ENCODE measurements around the gene ZC3H12A. TPM values are rescaled to one million over a fixed set of nuclear protein-coding genes. Genes with fewer than 3 reads are reported as not detected.

ZC3H12A gene
- 0.41 TPM for total RNA-seq

DNA sequence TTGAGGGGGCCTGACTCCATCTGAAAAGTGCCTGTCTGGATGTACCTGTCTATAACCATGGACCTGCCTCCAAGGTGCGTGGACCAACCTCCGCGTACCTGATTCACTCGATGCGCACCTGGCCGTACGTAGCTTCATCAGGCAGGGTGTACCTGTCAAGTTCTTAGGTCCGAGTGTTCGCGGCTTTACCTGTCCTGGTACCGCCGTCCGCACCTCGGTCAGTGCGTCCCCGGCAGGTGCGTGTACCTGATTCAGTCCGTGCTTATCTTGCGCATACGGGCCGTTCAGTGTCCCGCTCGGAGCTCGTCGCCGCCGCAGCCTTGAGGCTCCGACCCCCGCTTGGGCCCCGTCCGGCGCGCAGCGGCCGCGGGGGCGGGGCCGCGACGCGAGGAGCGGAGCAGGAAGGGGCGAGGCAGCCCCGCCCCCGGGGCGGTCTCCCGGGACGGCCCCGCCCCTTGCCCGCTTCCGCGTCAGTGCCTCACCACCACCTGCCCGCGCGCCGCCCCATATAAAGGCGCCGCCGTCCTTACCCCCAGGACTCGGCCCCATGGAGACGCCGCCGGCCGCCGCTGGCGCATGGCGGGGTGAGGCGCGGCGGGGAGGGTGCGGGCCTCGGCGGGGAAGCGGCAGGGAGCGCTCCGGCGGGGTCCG is at the start of gene ZC3H12A:
Gene ZC3H12A, plus strand, starts transcription at position 535 of the 651 bp plus-strand sequence. CDS start 917 bp downstream, outside the sequence.
- FAIRE-seq (no peak), DNase-seq (ENCODE audit: low spot score in 2 of 2) (peak; percentile 98 to 100)

DNA sequence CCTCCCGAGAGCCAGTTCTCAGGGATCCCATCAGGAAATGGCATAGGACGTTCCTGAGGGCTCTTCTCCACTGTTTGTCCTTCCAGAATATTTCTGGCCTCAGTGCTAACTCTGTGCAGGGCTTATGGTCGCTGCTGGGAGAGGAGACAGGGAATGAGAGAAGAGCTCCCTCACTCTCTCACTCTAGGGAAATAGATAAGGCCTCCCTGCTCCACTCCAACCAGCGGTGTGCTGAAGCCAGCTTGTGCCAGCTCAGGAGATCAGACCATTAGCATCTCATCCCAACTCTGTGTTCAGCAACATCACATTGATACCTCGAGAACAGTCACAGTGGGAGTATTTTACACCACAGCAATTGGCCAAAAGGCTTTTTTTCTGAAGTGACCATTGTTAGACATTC is 49.2 kb upstream of the ZC3H12A start:
- DNase-seq (ENCODE audit: low spot score in 2 of 2) = no peak
- no peak for FAIRE-seq

DNA sequence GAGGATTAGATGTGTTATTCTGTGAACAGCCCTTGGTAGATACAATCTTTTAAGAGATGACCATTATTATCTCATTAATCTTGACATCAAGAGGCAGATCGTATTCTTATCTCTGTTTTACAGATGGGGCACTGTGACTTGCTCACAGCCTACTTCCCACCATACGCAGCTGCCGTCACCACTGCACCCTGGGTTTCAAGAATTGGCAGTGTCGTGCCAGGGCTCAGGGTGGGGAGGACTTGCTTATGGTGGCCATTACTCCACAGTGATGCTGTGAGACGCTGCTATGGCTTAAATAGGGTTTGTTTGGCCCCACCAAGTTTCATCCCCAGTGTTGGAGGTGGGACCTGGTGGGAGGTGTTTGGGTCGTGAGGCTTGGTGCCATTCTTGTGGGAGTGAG is 45.4 kb upstream of the ZC3H12A start:
- FAIRE-seq (no peak), DNase-seq (ENCODE audit: low spot score in 2 of 2) (no peak)

DNA sequence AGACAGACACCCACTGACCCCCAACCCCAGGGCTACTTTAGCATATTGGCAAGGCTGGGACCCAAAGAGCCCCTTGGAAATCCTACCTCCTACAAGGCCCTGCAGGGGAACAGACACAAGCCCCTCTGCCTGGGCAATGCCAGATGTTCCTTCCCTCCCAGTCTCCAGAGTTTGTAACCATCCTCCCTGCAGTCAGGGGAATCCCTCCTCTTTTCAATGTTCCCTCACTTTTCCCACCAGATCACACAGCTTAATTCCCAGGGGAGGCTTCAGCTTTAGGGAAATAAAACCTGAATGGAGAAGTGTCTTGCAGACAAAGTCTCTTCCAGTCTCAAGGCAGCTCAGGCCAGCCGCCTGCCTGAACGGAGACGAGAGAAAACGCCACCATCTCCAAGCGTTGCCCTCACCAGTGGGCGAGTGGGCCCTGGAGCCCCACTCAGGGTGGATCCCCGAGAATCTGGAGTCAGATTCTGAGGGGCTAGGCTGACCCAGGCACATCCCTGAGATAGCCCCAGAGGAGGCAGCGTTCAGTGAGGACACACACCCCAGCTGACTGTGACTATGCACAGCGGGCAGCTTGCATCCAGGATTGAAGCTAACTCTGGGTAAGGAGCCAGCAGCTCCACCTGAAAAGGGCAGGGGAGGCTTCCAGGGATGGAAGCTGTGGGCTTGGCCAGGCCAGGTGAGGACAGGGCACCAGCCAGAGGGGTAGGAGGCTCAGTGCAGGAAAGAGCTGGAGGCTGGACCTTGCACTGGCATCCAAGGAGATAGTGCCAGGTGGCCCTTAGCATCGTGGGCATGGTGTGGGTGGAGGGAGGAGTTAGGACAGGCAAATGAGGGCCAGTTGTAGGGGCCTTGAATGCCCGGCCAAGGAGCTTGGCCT is 44.0 kb upstream of the ZC3H12A start:
- no peak for DNase-seq (ENCODE audit: low spot score in 2 of 2)
- FAIRE-seq = no peak

DNA sequence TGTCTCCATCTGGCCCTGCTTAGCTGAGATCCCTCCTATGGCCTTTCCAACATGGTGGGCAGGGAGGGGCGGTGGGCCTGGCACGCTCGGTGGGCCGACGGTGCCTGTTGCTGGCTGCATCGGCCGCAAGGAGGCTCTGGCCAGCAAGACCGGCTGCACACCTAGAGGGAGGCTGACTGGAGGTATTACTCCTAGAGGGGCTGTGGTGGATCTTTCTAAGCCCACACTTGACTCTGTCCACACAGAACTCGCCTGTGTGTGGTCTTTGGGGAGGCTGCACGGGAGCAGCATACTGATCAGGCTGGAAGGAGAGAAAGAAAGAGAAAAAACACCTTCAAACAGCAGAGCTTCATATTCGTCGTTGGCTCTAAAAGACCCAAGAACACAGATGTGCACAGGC is 41.7 kb upstream of the ZC3H12A start:
- no peak for FAIRE-seq
- no peak for DNase-seq (ENCODE audit: low spot score in 2 of 2)

DNA sequence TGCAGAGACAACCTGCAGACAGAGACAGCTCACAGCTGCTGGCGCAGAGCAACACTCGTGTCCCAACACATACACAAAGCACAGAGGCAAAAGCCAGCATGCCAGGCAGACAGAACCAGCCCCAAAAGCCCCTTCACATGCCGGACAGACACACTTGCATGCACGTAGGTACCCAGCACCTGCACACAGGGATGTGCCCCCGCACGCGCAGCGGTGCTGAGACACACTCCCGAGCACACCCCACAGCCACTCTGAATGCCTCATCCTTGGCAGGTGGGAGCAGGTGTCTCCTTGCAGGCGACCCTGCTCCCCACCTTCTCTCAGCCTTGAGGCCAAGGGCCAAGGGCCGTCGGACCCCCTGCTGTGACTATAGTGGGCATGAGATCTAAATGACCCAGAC is 41.2 kb upstream of the ZC3H12A start:
- DNase-seq (ENCODE audit: low spot score in 2 of 2) = no peak

DNA sequence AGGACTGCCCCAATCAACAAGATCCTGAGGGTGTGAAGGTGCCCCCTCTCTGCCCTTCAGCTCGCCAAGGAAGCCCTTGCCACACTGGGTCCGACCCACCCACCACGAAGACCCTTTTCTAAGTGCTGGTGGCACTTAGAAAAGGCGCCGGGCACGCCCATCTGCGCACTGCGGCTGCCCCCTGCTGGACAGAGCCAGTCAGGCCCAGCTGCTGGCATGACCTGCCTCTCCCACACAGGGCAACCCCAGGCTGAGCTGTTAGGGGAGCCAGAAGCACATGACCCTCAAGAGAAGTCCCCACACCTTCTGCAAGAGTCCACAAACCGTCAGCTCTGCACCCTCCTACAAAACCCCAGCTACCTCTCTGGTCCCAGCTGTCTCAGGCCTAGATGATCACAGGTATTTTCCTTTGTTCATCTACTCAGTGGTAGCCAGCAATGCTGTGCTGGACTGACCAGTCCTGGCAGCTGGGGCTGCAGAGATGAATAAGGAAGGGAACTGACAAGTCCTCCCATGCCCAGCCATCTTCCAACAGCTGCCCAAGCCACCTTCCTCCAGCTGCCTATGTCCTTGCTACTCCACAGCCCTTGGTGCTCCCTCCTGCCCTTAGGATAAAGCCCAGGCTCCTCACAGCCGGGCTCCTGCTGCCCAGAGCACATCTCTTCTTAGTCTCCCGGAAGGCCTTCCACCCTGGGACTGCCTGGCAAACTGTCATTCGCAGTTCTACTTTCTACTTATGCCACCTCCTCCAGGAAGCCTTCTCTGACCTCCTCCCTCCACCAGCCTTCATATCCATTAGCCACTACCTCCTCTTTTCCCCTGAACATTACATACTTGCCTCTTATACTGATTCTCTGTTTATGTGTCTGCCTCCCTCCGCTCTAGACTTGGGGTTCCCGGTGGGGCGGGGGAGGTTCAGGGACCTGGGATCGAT is 39.8 kb upstream of the ZC3H12A start:
- DNase-seq (ENCODE audit: low spot score in 2 of 2) (peak; percentile 72 to 87), FAIRE-seq (no peak)

More for the DNA sequence above, 41.2 kb upstream of the ZC3H12A start:
- FAIRE-seq = no peak

DNA sequence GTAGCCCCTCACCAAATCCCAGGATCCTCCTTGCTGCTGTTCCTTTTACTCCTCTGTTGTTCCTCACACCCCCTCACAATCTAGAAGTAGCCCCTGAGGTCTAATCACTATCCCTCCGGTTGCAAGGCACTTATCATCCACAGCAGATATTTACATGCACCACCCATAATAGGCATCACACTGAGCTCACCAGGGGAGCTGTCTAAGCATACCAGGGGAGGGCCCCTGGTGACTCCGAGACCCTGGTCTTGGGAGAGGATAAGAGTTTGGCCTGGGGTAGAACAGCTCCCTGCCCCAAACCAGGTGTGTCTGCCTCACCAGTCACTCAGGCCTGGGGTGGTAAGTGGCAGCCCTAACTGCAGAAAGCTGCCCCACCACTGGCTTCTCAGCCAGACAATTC is 37.3 kb upstream of the ZC3H12A start:
- FAIRE-seq = no peak
- DNase-seq (ENCODE audit: low spot score in 2 of 2) = no peak

DNA sequence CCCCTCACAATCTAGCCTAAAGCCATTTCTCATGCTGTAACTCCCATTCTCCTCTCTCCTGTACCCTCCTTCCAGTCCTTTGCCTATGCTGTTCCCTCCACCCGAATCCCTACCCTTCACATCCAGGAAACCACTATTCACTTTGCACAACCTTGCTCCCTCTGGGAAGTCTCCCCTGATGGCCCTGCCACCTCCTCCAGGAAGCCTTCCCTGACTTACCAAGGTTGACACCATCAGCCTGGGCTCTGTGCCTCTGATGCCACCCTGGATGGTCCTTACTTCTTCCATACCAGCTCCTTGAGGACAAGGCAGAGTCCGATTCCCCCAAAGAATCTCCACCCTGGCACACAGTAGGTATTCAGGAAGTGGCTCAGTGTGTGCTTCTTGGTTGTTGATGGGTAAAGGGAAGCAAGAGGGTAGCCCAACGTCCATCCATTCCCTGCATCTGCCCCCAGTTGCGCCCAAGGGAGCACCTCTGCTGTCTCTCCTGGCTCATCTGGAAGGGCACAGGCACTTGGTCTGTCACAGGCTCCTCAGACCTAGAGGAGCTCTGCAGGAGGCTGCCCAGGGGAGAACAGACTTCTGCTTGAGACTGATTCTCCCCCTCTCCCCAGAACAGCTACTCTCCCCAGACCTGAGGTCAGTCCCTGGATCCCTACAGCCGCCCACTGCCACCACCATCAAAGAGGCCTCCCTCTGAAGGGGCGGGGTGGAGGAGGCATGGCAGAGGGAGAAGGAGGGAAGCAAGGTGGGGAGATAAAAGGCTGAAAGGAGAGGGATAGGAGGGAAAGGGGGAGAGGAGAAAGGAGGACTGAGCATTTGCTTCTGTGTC is 36.1 kb upstream of the ZC3H12A start:
- FAIRE-seq (no peak), DNase-seq (ENCODE audit: low spot score in 2 of 2) (no peak)

DNA sequence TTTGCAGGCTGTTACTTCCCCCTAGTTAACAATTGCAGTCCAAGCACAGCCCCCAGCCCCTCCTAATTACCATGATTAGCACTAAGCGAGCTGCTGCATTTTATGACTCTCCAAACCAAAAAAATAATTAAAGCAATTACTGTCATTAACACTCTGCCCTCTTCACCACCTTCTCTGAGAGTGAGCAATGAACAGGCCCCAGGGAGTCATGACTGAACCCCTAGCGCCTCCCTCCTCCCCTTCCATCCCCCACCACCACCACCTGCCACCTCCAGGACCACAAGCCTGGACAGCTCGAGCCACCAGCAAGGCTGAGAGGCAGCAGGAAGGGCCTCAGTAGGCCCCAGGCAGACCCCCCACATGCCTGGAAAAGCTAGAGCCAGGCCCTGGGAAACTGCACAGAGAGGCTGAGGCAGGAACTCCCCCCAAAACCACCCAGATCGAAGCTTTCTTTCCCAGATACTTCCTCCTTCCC is 35.5 kb upstream of the ZC3H12A start:
- DNase-seq (ENCODE audit: low spot score in 2 of 2) (no peak), FAIRE-seq (no peak)

DNA sequence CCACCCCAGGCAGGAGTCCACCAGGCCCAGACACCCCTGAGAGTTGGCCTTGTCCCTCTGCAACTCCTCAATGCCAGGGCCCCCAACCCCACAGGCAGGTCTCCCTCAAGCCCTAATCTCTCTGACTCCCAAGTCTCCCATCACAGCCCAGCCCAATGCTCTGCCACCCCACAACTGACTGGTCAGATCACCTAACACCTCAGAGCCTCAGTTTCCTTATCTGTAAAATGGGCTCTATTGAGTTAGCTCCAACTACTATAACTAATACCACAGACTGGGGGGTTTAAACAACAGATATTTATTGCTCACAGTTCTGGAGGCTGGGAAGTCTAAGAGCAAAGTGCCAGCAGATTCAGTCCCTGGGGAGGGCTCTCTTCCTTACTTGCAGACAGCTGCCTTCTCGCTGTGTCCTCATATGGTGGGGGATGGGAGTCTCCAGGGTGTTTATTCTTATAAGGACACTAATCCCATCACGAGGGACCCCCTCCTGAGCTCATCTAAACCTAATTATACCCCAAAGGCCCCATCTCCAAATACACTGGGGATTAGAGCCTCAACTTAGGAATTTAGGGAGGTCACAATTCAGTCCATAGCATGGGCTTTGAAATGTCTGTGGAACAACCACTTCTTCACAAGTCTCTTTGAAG is 34.9 kb upstream of the ZC3H12A start:
- no peak for DNase-seq (ENCODE audit: low spot score in 2 of 2)
- FAIRE-seq = no peak

DNA sequence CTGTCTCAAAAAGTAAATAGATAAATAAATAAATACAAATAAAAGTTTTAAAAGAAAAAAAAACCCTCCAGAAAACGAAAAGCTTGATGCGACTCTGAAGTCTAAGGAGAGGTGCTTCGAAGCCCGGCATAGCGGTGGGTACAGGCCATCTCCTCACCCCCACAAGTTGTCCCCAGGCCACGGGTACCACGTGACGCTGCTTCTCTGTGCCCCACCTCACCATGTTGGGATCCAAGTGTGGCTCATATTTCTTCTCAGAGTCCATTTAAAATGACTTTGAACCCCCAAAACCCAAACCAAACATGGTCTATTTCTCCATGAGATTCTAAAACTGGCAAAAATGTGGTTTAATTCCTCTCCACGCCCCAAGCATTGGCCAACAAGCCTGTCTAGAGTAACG is 32.9 kb upstream of the ZC3H12A start:
- FAIRE-seq (no peak), DNase-seq (ENCODE audit: low spot score in 2 of 2) (no peak)

DNA sequence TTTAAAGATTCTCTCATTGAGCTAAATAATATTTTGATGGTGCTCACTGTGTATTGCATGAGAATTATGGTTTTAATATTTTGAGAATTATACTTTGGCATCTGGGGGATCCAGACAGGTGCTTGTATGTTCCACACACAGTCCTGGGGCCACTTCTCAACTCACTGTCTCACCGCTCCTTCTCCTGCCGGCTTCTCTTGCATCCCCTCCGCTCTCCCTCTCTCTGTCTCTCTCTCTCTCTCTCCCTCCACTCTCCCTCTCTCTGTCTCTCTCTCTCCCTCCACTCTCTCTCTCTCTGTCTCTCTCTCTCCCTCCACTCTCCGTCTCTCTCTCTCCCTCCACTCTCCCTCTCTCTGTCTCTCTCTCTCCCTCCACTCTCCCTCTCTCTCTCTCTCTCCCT is 32.2 kb upstream of the ZC3H12A start:
- DNase-seq (ENCODE audit: low spot score in 2 of 2) (no peak), FAIRE-seq (no peak)

DNA sequence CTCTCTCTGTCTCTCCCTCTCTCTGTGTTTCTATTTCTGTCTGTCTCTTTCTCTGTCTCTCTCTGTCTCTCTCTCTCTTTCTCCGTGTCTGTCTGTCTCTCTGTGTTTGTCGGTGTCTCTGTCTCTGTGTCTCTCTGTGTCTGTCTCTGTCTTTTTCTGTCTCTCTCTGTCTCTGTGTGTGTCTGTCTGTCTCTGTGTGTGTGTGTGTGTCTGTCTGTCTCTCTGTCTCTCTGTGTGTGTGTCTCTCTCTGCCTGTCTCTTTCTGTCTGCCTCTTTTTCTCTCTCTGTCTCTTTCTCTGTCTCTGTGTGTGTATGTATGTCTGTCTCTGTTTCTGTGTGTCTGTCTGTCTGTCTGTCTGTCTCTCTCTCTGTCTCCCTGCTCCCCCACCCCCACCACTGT is 31.7 kb upstream of the ZC3H12A start:
- DNase-seq (ENCODE audit: low spot score in 2 of 2) (no peak), FAIRE-seq (no peak)

DNA sequence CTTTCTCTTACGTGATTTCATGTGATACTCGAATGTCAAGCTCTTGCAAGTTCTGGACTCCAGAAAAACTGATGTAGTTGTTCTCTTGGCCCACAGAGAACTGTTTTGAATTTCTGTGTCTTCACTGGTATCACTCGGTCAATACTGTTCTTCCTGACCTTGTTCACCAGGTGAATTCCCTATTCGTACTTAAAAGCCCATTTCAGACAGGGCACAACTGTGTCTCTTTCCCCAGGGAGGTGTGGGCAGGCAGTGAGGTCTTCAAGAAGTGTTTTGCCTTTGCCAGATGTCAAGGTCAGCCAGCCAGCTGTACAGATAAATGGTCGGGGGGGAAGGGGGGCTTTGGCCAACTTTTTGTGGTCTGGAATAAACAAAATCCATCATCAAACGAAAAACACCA is 27.5 kb upstream of the ZC3H12A start:
- DNase-seq (ENCODE audit: low spot score in 2 of 2) = no peak
- FAIRE-seq = no peak

DNA sequence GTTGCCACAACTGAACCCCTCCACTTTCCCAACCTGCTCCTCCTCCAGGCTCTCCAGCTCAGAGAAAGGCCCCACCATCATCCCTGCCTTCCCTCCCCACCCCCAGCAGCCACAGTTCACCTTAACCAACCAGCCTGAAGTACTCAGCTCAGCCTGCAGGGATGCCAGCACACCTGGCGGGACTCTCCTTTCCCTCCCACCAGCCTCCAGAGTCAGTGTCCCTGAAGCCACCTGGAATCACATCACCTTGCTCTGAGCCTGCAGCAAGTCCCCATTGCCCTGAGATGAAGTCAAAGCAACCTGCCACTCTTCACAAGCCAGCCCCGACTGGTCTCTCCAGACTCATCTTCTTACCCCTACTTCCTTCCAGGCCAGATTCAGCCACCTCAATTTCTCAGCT is 26.2 kb upstream of the ZC3H12A start:
- FAIRE-seq (no peak), DNase-seq (ENCODE audit: low spot score in 2 of 2) (no peak)

DNA sequence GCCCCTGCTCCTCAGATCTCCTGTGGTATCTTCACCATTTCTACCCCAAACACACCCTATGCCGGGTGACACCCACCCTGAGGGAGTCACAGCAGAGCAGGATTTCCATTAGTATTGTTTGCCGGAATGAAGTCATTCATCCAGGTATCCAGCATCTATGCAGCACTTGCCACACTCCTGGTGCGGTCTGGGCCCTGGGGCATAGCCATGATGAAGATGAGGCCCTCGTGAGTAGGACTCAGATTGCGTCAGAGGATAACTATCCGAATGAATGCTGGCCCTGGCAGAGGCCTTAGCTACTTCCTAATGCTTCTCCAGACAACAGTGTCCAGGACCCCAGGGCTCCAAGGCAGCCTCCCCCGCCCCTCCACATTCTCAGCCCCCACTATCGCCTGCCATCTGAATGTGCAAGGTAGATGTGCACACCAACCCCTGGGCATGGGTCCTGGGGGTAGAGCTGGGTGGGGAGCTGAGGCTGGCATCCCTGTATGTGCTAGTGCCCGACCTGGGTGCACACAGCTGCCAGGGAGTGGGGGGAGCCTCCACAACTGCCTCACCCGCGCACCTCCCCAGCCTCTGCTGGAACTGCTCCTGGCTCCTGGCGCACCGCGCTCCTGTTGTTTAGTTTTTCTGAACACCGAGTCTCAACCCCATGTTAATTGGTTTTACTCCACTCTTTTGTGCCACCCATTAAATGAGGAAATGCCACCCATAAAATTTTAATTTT is 25.5 kb upstream of the ZC3H12A start:
- no peak for FAIRE-seq
- DNase-seq (ENCODE audit: low spot score in 2 of 2) = no peak

DNA sequence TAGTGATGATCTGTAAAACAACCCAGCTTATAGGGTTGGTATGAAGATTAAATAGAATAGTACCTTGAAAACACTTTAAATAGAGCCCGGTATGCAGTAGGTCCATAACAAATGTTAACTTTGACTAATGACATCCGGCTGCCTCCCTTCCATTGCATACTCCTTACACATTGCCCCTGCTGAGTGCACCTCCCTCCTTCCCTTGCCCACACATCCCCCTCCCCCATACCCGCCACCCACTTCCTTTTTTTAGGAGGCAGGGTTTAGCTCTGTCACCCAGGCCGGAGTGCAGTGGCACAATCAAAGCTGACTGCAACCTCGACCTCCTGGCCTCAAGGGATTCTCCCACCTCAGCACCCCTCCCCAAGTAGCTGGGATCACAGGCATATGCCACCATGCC is 24.4 kb upstream of the ZC3H12A start:
- DNase-seq (ENCODE audit: low spot score in 2 of 2) (no peak), FAIRE-seq (no peak)

DNA sequence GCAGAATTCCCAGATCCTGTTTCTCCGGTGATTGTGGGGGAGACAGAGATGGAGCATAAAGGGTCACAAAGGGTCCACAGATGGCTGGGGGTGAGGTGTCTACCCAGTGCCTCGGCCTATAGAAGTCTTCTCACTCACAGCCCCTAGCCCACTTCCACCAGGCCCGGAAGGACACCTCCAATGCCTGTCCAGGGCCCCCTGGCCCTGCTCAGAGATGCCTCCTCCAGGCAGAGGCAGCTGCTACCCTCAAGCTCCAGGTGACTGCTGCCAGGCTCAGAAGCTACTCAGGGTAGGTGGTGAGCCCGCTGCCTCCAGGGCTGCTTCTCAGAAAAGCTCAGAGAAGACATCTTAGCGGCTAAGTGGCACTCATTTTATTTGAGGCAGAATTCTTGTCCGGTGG is 22.0 kb upstream of the ZC3H12A start:
- no peak for DNase-seq (ENCODE audit: low spot score in 2 of 2)
- no peak for FAIRE-seq
